WTC11 (cell line): ENCODE data around the gene NFXL1. TPM values are rescaled to one million over a fixed set of nuclear protein-coding genes. Genes with fewer than 3 reads are reported as not detected.

ENCODE experiments used
- ATAC-seq: fragments of 200-7000 bp; cut with Tn5 transposase; 2 replicates; pipeline ENCODE4 v1.10.0; 2021; ENCODE audit warnings: mild to moderate bottlenecking, moderate library complexity
- CTCF ChIA-PET: fragments of 300-600 bp; sonication (Branson Sonifier 250); formaldehyde crosslinking; loops from one replicate; lab custom pipeline; 2021; ENCODE audit warnings: antibody characterized with exemption; lab: Charles Lee
- POLR2A ChIA-PET: fragments of 350-600 bp; sonication (Branson Sonifier 250); formaldehyde crosslinking; loops from one replicate; lab custom pipeline; 2021; ENCODE audit warnings: antibody characterized with exemption; lab: Charles Lee
- DNase-seq: peaks from one replicate; pipeline ENCODE4 v3.0.0; 2021; ENCODE audit warnings: low spot score
- H3K27ac Mint-ChIP-seq: 2 replicates; pipeline ENCODE4 v1.8.0; 2021; ENCODE audit warnings: mixed read lengths
- H3K27me3 Mint-ChIP-seq: 2 replicates; pipeline ENCODE4 v1.8.0; 2021; ENCODE audit warnings: low read depth, mild to moderate bottlenecking, moderate library complexity, mixed read lengths
- H3K36me3 Mint-ChIP-seq: 2 replicates; pipeline ENCODE4 v1.8.0; 2021; ENCODE audit warnings: mixed read lengths
- H3K4me1 Mint-ChIP-seq: 2 replicates; pipeline ENCODE4 v1.8.0; 2022; ENCODE audit warnings: mixed read lengths
- H3K4me3 Mint-ChIP-seq: 2 replicates; pipeline ENCODE4 v1.8.0; 2021; ENCODE audit warnings: mild to moderate bottlenecking, moderate library complexity, mixed read lengths
- H3K9me3 Mint-ChIP-seq: 2 replicates; pipeline ENCODE4 v1.8.0; 2021; ENCODE audit warnings: mixed read lengths
- AR ChIP-seq: fragments of 250-450 bp; sonication (Bioruptor Pico); IDR thresholded peaks from 2 replicates; pipeline ENCODE4 v1.9.0; 2021; ENCODE audit warnings: mild to moderate bottlenecking
- ATF1 ChIP-seq: sonication (generic); formaldehyde crosslinking; IDR thresholded peaks from 2 replicates; pipeline ENCODE4 v1.8.1; 2023; ENCODE audit warnings: mild to moderate bottlenecking, moderate library complexity, missing genetic modification reagents
- ATF3 ChIP-seq: sonication (generic); formaldehyde crosslinking; conservative IDR thresholded peaks from 2 replicates; pipeline ENCODE4 v1.8.1; 2022; ENCODE audit warnings: mild to moderate bottlenecking, missing genetic modification reagents
- CDX4 ChIP-seq: fragments of 250-450 bp; sonication (Bioruptor Pico); IDR thresholded peaks from 2 replicates; pipeline ENCODE4 v1.9.0; 2021; ENCODE audit warnings: moderate library complexity, mild to moderate bottlenecking, inconsistent platforms, borderline replicate concordance
- CREM ChIP-seq: sonication (generic); formaldehyde crosslinking; IDR thresholded peaks from 2 replicates; pipeline ENCODE4 v1.8.1; 2022; ENCODE audit warnings: mild to moderate bottlenecking, missing genetic modification reagents, moderate library complexity
- E2F5 ChIP-seq: sonication (generic); formaldehyde crosslinking; IDR thresholded peaks from 2 replicates; pipeline ENCODE4 v1.8.1; 2022; ENCODE audit warnings: mild to moderate bottlenecking, moderate library complexity, missing genetic modification reagents
- ELF4 ChIP-seq: sonication (generic); formaldehyde crosslinking; IDR thresholded peaks from 2 replicates; pipeline ENCODE4 v1.8.1; 2022; ENCODE audit warnings: low read depth, mild to moderate bottlenecking, moderate library complexity, missing genetic modification reagents
- EMX1 ChIP-seq: fragments of 250-450 bp; sonication (Bioruptor Pico); IDR thresholded peaks from 2 replicates; pipeline ENCODE4 v1.8.0; 2021; ENCODE audit warnings: mild to moderate bottlenecking
- FOXJ3 ChIP-seq: sonication (generic); formaldehyde crosslinking; IDR thresholded peaks from 2 replicates; pipeline ENCODE4 v1.9.0; 2021; ENCODE audit warnings: missing genetic modification reagents, mild to moderate bottlenecking, borderline replicate concordance
- FOXP1 ChIP-seq: sonication (generic); formaldehyde crosslinking; IDR thresholded peaks from 2 replicates; pipeline ENCODE4 v1.8.0; 2022; ENCODE audit warnings: missing genetic modification reagents, mild to moderate bottlenecking, moderate library complexity, borderline replicate concordance
- GTF2I ChIP-seq: fragments of 250-450 bp; sonication (Bioruptor Pico); conservative IDR thresholded peaks from 2 replicates; pipeline ENCODE4 v1.4.0; 2021; ENCODE audit warnings: mild to moderate bottlenecking
- HMGXB4 ChIP-seq: sonication (generic); formaldehyde crosslinking; IDR thresholded peaks from 2 replicates; pipeline ENCODE4 v1.8.1; 2023; ENCODE audit warnings: mild to moderate bottlenecking, moderate library complexity, missing genetic modification reagents
- IRF2 ChIP-seq: sonication (generic); formaldehyde crosslinking; IDR thresholded peaks from 2 replicates; pipeline ENCODE4 v1.8.0; 2022; ENCODE audit warnings: low read depth, missing genetic modification reagents, borderline replicate concordance
- JUN ChIP-seq: sonication (generic); formaldehyde crosslinking; IDR thresholded peaks from 2 replicates; pipeline ENCODE4 v1.8.0; 2023; ENCODE audit warnings: mild to moderate bottlenecking, missing genetic modification reagents
- MXD4 ChIP-seq: fragments of 250-450 bp; sonication (Bioruptor Pico); IDR thresholded peaks from 2 replicates; pipeline ENCODE4 v1.8.0; 2021; ENCODE audit warnings: mild to moderate bottlenecking, moderate library complexity, borderline replicate concordance
- MYBL2 ChIP-seq: sonication (generic); formaldehyde crosslinking; IDR thresholded peaks from 2 replicates; pipeline ENCODE4 v1.8.1; 2023; ENCODE audit warnings: mild to moderate bottlenecking, moderate library complexity, missing genetic modification reagents
- NFATC4 ChIP-seq: fragments of 250-450 bp; sonication (Bioruptor Pico); IDR thresholded peaks from 2 replicates; pipeline ENCODE4 v1.9.0; 2021; ENCODE audit warnings: mild to moderate bottlenecking
- NR1H2 ChIP-seq: sonication (generic); formaldehyde crosslinking; IDR thresholded peaks from 2 replicates; pipeline ENCODE4 v1.9.0; 2021; ENCODE audit warnings: mild to moderate bottlenecking, moderate library complexity, missing genetic modification reagents
- NR2C2 ChIP-seq: sonication (generic); formaldehyde crosslinking; IDR thresholded peaks from 2 replicates; pipeline ENCODE4 v1.8.0; 2022; ENCODE audit warnings: mild to moderate bottlenecking, missing genetic modification reagents
- NR3C1 ChIP-seq: sonication (generic); formaldehyde crosslinking; conservative IDR thresholded peaks from 2 replicates; pipeline ENCODE4 v1.8.1; 2023; ENCODE audit warnings: low read depth, mild to moderate bottlenecking, missing genetic modification reagents
- TP53 ChIP-seq: sonication (generic); formaldehyde crosslinking; IDR thresholded peaks from 2 replicates; pipeline ENCODE4 v1.8.1; 2023; ENCODE audit warnings: mild to moderate bottlenecking, missing genetic modification reagents
- ZNF121 ChIP-seq: sonication (generic); formaldehyde crosslinking; IDR thresholded peaks from 2 replicates; pipeline ENCODE4 v1.8.0; 2023; ENCODE audit warnings: missing genetic modification reagents
- ZNF232 ChIP-seq: sonication (generic); formaldehyde crosslinking; IDR thresholded peaks from 2 replicates; pipeline ENCODE4 v1.8.0; 2022; ENCODE audit warnings: mild to moderate bottlenecking, missing genetic modification reagents
- ZNF671 ChIP-seq: fragments of 250-450 bp; sonication (Bioruptor Pico); IDR thresholded peaks from 2 replicates; pipeline ENCODE4 v1.8.0; 2021; ENCODE audit warnings: mild to moderate bottlenecking
- total RNA-seq: library from RNA; stranded (reverse); gene quantifications from 3 replicates; pipeline ENCODE4 v1.2.3, GENCODE V29; 2021

The NFXL1 gene
- total RNA-seq, 1 experiment from 2014 or later: 30.2 TPM

GRCh38 chr4:47954677-47955076, 40.3 kb upstream of the NFXL1 start (continued):
- no peak for TF ChIP-seq HMGXB4 (CRISPR knock-in tag)
- no peak for TF ChIP-seq ATF3 (CRISPR knock-in tag)
- TF ChIP-seq ELF4 (CRISPR knock-in tag): no peak
- no peak for TF ChIP-seq ZNF232 (CRISPR knock-in tag)
- no peak for TF ChIP-seq FOXJ3 (CRISPR knock-in tag)
- TF ChIP-seq ATF1 (CRISPR knock-in tag): no peak
- TF ChIP-seq EMX1 (CRISPR knock-in tag): no peak
- no peak for TF ChIP-seq CREM (CRISPR knock-in tag)
- no peak for TF ChIP-seq FOXP1 (CRISPR knock-in tag)
- no peak for TF ChIP-seq MYBL2 (CRISPR knock-in tag)
- no peak for TF ChIP-seq TP53
- no peak for TF ChIP-seq GTF2I (CRISPR knock-in tag)

- TF ChIP-seq IRF2 (no peak), JUN (CRISPR knock-in tag) (no peak), ZNF671 (CRISPR knock-in tag) (no peak), NR2C2 (CRISPR knock-in tag) (no peak), ATF3 (CRISPR knock-in tag) (no peak), NFATC4 (CRISPR knock-in tag) (no peak), E2F5 (CRISPR knock-in tag) (no peak), ZNF121 (CRISPR knock-in tag) (no peak), MXD4 (no peak), AR (no peak), MYBL2 (CRISPR knock-in tag) (no peak), CDX4 (no peak), NR3C1 (no peak), NR1H2 (no peak)
- TF ChIP-seq, all 79 proteins: peak for 0
- Mint-ChIP-seq H3K27ac (no peak overlapping the region), H3K4me3 (no peak overlapping the region), H3K9me3 (peaks cover 8% of the 10 kb centered on the region), H3K36me3 (no peaks in the 10 kb centered on the region), H3K4me1 (peaks cover 10% of the 10 kb centered on the region), H3K27me3 (no peaks in the 10 kb centered on the region; the same call in 1 of the 2 replicates)
- peak; percentile 66 for ATAC-seq
- CTCF ChIA-PET: no interaction called here
- DNase-seq: peak; percentile 20
- POLR2A ChIA-PET: no interaction called here
These were observed 39.9 kb upstream of the NFXL1 start for GRCh38 chr4:47954245-47954644.
